Mesendoderm (in vitro differentiated cells): ENCODE data around the gene CXorf58.

ENCODE experiments used
- DNase-seq: peaks from one replicate; pipeline ENCODE4 v3.0.0; 2013
- H2AK5ac ChIP-seq: 2 replicates; pipeline ENCODE4 v1.6.1; 2013; ENCODE audit warnings: low read length, inconsistent platforms
- H2BK120ac ChIP-seq: 2 replicates; pipeline ENCODE4 v1.6.1; 2013; ENCODE audit warnings: low read depth, mild to moderate bottlenecking, low read length, moderate library complexity, mixed read lengths
- H2BK15ac ChIP-seq: replicated peaks from 2 replicates; pipeline ENCODE4 v1.6.1; 2013; ENCODE audit warnings: low read depth, mild to moderate bottlenecking, moderate library complexity
- H2BK5ac ChIP-seq: 2 replicates; pipeline ENCODE4 v1.6.1; 2013; ENCODE audit warnings: low read length, inconsistent platforms
- H3K18ac ChIP-seq: 2 replicates; pipeline ENCODE4 v1.6.1; 2013; ENCODE audit warnings: mild to moderate bottlenecking, low read length, mixed read lengths
- H3K23ac ChIP-seq: one replicate; pipeline ENCODE4 v1.6.1; 2013; ENCODE audit warnings: low read length
- H3K27ac ChIP-seq: 2 replicates; pipeline ENCODE4 v1.5.1; 2013; ENCODE audit warnings: low read depth, mild to moderate bottlenecking, inconsistent platforms, low read length, moderate library complexity
- H3K27me3 ChIP-seq: 2 replicates; pipeline ENCODE4 v1.6.1; 2013; ENCODE audit warnings: low read length, control low read depth, mild to moderate bottlenecking, inconsistent platforms; ENCODE audit not compliant: insufficient read depth, poor library complexity
- H3K36me3 ChIP-seq: 2 replicates; pipeline ENCODE4 v1.6.1; 2013; ENCODE audit warnings: low read length, inconsistent platforms; ENCODE audit not compliant: control insufficient read depth, insufficient read depth
- H3K4ac ChIP-seq: one replicate; pipeline ENCODE4 v1.6.1; 2013; ENCODE audit warnings: low read depth, mild to moderate bottlenecking, low read length, moderate library complexity
- H3K4me1 ChIP-seq: 2 replicates; pipeline ENCODE4 v1.6.1; 2013; ENCODE audit warnings: low read depth, low read length, inconsistent platforms; ENCODE audit not compliant: control insufficient read depth
- H3K4me2 ChIP-seq: 2 replicates; pipeline ENCODE4 v1.6.1; 2013; ENCODE audit warnings: low read length
- H3K4me3 ChIP-seq: 2 replicates; pipeline ENCODE4 v1.5.1; 2013; ENCODE audit warnings: mild to moderate bottlenecking, low read length
- H3K56ac ChIP-seq: one replicate; pipeline ENCODE4 v1.6.1; 2013; ENCODE audit warnings: low read length
- H3K79me1 ChIP-seq: 2 replicates; pipeline ENCODE4 v1.6.1; 2013; ENCODE audit warnings: low read length, inconsistent platforms
- H3K79me2 ChIP-seq: 2 replicates; pipeline ENCODE4 v1.6.1; 2013; ENCODE audit warnings: mild to moderate bottlenecking, low read length; ENCODE audit not compliant: control insufficient read depth, insufficient read depth
- H3K9ac ChIP-seq: 2 replicates; pipeline ENCODE4 v1.6.1; 2013; ENCODE audit warnings: low read length, inconsistent platforms
- H4K5ac ChIP-seq: one replicate; pipeline ENCODE4 v1.6.1; 2013; ENCODE audit warnings: low read length
- H4K8ac ChIP-seq: one replicate; pipeline ENCODE4 v1.6.1; 2013; ENCODE audit warnings: low read depth, mild to moderate bottlenecking, control low read depth, low read length, moderate library complexity
- WGBS: extraction: QIAGEN DNeasy Blood & Tissue Kit; methylation state at CpG from one replicate; pipeline ENCODE4 v1.1.7; 2013; ENCODE audit warnings: low lambda C conversion rate, missing lambda C conversion rate; ENCODE audit not compliant: insufficient coverage; ENCODE audit errors: extremely low coverage; 5-methylcytosine and 5-hydroxymethylcytosine counted together

Gene CXorf58

DNA sequence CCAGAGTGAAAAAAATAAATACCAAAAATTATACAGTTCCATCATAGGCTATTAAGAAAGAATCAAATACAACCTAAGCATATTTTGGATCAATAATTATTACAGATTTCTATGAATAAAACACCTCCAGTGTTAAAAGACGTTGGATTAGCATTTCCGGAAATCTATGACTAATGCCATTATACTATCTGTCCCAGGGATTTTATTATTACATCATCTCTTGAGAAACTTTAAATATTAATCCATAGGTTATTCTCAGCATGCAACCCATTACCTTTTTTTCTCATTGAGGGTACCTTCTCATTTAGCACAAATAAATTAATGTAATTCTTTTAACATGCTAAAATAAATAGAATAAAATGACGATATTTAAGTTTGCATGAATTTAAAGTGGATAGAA, 44.6 kb downstream of the CXorf58 start:
- Histone ChIP-seq H3K27me3 (no peaks in the 10 kb centered on the region), H3K27ac (no peak overlapping the region), H2BK120ac (no peak overlapping the region), H3K18ac (no peak overlapping the region), H3K4me1 (no peaks in the 10 kb centered on the region), H2BK5ac (no peak overlapping the region), H3K36me3 (no peaks in the 10 kb centered on the region), H3K9ac (no peak overlapping the region), H3K23ac (no peak overlapping the region), H4K5ac (no peak overlapping the region), H4K8ac (no peak overlapping the region), H3K4me2 (no peak overlapping the region), H3K79me1 (no peaks in the 10 kb centered on the region), H2BK15ac (no peak overlapping the region), H2AK5ac (no peak overlapping the region), H3K56ac (no peak overlapping the region), H3K4me3 (no peak overlapping the region), H3K4ac (no peak overlapping the region), H3K79me2 (no peaks in the 10 kb centered on the region)
- no peak for DNase-seq
- WGBS, result no CpG with 5 or more reads among the region's 3 CpGs

DNA sequence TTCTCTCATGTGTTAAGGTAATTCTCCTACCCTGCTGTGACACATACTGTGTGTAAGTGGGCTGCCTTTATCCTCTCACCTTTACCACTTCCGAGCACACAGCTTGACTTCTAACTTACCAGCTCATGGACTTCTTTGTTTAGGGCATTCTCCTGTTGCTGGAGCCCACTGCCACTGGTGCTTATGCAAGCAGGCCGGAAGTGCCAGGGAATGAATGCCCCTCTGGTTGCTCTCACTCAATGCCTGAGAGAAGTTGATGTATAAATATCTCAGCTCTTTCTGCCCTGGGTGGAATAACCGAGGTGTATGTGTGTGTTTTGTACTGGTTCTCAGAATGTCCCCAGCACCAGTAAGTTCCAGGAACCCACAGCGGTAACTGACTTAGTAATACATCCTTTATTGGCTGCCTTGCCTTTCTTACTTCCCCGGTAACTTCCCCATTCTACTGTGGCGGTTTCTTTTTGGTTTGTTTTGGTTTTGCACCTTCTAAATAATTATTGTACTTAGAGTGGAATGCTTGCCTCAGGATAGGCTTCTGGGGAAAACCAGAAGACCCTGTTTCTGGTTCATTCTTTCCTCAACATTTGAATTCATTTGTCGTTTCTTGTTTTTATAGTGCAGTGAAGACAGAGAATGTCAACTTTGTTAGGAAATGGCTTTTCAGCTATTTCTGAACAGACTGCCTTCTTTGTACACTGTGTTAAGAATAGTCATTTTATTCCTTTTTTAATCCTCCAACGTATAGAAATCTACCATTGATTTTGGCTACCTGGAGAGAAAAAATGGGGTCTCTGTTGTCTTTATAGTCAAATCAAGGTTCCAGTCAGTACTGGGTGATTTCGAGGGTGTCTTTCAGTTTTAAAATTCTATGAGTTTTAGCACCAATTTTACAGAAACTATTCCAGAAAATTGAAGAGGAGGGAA, 45.4 kb downstream of the CXorf58 start:
- no CpG with 5 or more reads among the region's 9 CpGs for WGBS
- no peak overlapping the region for H2BK15ac ChIP-seq
- no peak overlapping the region for H4K5ac ChIP-seq
- no peaks in the 10 kb centered on the region for H3K27me3 ChIP-seq
- H4K8ac ChIP-seq, result no peak overlapping the region
- no peak overlapping the region for H2BK120ac ChIP-seq
- H2BK5ac ChIP-seq, result no peak overlapping the region
- no peak overlapping the region for H2AK5ac ChIP-seq
- H3K56ac ChIP-seq, result peak overlapping the region; percentile 35
- H3K27ac ChIP-seq, result no peak overlapping the region
- no peaks in the 10 kb centered on the region for H3K36me3 ChIP-seq
- H3K4me2 ChIP-seq, result no peak overlapping the region
- no peak overlapping the region for H3K4ac ChIP-seq
- H3K9ac ChIP-seq, result no peak overlapping the region
- no peaks in the 10 kb centered on the region for H3K79me1 ChIP-seq
- H3K18ac ChIP-seq, result no peak overlapping the region
- no peak overlapping the region for H3K4me3 ChIP-seq
- no peak overlapping the region for H3K23ac ChIP-seq
- peak; percentile 76 for DNase-seq
- H3K4me1 ChIP-seq, result no peaks in the 10 kb centered on the region
- H3K79me2 ChIP-seq, result no peaks in the 10 kb centered on the region

DNA sequence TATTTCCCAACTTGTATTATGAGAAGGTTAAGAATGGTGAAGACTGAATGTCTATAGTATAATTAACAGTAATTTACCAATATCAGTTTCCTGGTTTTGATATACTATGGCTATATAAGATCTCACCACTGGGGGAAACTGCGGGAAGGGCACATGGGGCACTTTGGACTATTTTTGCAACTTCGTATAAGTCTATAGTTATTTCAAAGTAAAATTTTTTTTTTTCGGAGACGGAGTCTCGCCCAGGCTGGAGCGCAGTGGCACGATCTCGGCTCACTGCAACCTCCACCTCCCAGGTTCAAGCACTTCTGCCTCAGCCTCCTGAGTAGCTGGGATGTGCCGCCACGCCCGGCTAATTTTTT, 46.1 kb downstream of the CXorf58 start:
- H2BK5ac ChIP-seq, result no peak overlapping the region
- H3K23ac ChIP-seq, result no peak overlapping the region
- H3K27me3 ChIP-seq, result no peaks in the 10 kb centered on the region
- no peaks in the 10 kb centered on the region for H3K36me3 ChIP-seq
- no peaks in the 10 kb centered on the region for H3K4me1 ChIP-seq
- H4K8ac ChIP-seq, result no peak overlapping the region
- no peak overlapping the region for H2AK5ac ChIP-seq
- no peak overlapping the region for H3K4me3 ChIP-seq
- H3K79me2 ChIP-seq, result no peaks in the 10 kb centered on the region
- H2BK15ac ChIP-seq, result no peak overlapping the region
- H3K56ac ChIP-seq, result no peak overlapping the region
- no peak overlapping the region for H3K18ac ChIP-seq
- WGBS, result no CpG with 5 or more reads among the region's 11 CpGs
- no peaks in the 10 kb centered on the region for H3K79me1 ChIP-seq
- H3K4ac ChIP-seq, result no peak overlapping the region
- H3K4me2 ChIP-seq, result no peak overlapping the region
- H3K9ac ChIP-seq, result no peak overlapping the region
- no peak overlapping the region for H2BK120ac ChIP-seq
- H4K5ac ChIP-seq, result no peak overlapping the region
- no peak for DNase-seq
- no peak overlapping the region for H3K27ac ChIP-seq

DNA sequence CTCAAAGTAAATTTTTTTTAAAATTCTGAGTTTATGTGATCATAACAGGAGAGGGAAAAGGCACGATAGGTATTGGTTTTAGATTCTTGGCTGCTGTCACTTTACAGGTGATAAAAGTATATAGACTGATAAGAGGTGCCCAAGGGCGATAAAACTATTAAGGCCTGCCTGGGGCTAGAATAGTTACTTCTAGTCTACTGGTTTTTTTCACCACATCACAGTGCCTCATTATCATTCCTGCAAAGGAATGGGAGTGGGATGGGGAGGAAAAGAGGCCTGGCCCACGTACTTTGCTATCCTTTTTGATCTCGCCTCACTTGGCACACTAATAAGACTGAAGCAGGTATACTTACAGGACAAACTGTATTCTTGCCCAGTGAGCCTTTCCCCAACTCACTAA, 46.6 kb downstream of the CXorf58 start:
- no peak overlapping the region for H3K4ac ChIP-seq
- H3K4me3 ChIP-seq, result no peak overlapping the region
- H3K36me3 ChIP-seq, result no peaks in the 10 kb centered on the region
- H3K4me1 ChIP-seq, result no peaks in the 10 kb centered on the region
- H3K56ac ChIP-seq, result no peak overlapping the region
- H3K4me2 ChIP-seq, result no peak overlapping the region
- H3K27me3 ChIP-seq, result no peaks in the 10 kb centered on the region
- DNase-seq, result peak; percentile 48
- H3K18ac ChIP-seq, result no peak overlapping the region
- no peaks in the 10 kb centered on the region for H3K79me1 ChIP-seq
- WGBS, result no CpG with 5 or more reads among the region's 4 CpGs
- H2AK5ac ChIP-seq, result no peak overlapping the region
- H3K79me2 ChIP-seq, result no peaks in the 10 kb centered on the region
- no peak overlapping the region for H3K23ac ChIP-seq
- no peak overlapping the region for H4K5ac ChIP-seq
- H3K27ac ChIP-seq, result no peak overlapping the region
- no peak overlapping the region for H2BK15ac ChIP-seq
- H2BK5ac ChIP-seq, result no peak overlapping the region
- no peak overlapping the region for H4K8ac ChIP-seq
- H3K9ac ChIP-seq, result no peak overlapping the region
- H2BK120ac ChIP-seq, result no peak overlapping the region

DNA sequence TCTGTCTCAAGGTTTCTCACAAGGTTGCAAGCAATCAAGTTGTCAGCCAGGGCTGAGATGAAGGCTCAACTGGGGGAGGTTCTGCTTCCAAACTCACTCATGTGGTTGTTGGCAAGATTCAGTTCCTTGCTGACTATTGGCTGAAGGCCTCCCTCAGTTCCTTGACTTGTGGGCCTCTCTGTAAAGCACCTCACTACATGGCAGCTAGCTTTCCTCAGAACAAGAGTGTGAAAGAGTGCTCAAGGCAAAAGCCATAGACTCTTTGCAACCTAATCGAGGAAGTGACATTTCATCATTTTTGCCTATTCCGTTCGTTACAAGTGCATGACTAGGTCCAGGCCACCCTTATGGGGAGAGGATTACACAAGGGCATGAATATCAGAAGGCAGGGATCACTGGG, 52.0 kb downstream of the CXorf58 start:
- no peak overlapping the region for H3K27ac ChIP-seq
- no peak overlapping the region for H2AK5ac ChIP-seq
- H3K4me2 ChIP-seq, result no peak overlapping the region
- DNase-seq, result no peak
- H3K79me2 ChIP-seq, result no peaks in the 10 kb centered on the region
- no CpG with 5 or more reads among the region's 3 CpGs for WGBS
- H3K4me3 ChIP-seq, result no peak overlapping the region
- H3K4ac ChIP-seq, result no peak overlapping the region
- no peak overlapping the region for H4K5ac ChIP-seq
- no peak overlapping the region for H3K56ac ChIP-seq
- H2BK15ac ChIP-seq, result no peak overlapping the region
- no peak overlapping the region for H4K8ac ChIP-seq
- no peak overlapping the region for H3K23ac ChIP-seq
- H2BK5ac ChIP-seq, result no peak overlapping the region
- no peak overlapping the region for H2BK120ac ChIP-seq
- no peaks in the 10 kb centered on the region for H3K36me3 ChIP-seq
- no peaks in the 10 kb centered on the region for H3K4me1 ChIP-seq
- H3K18ac ChIP-seq, result no peak overlapping the region
- no peaks in the 10 kb centered on the region for H3K79me1 ChIP-seq
- H3K9ac ChIP-seq, result no peak overlapping the region
- H3K27me3 ChIP-seq, result no peaks in the 10 kb centered on the region

DNA sequence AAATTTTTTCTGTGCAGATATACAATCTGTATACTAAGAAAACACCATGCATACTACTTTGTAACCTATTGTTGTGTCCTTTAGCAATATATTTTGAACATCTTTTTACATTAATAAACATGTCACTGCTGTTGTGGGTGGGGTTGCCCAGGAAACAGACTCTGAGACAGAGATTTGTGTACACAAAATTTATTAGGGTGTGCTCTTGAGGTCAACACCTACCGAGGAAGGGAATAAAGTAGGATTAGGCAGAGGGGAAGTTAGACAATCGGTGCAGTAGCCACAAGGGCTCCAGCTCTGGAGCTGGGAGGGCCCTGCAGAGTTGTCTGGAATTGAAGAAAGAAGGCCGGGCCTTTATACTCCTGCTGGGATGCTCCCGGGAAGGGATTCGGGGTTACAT, 56.4 kb downstream of the CXorf58 start:
- WGBS, result no CpG with 5 or more reads among the region's 5 CpGs

More for the DNA sequence above, 56.4 kb downstream of the CXorf58 start:
- no peak overlapping the region for H3K4me2 ChIP-seq
- H3K4me3 ChIP-seq, result no peak overlapping the region
- no peak overlapping the region for H2AK5ac ChIP-seq
- no peak overlapping the region for H2BK15ac ChIP-seq
- no peak overlapping the region for H3K23ac ChIP-seq
- no peak overlapping the region for H3K18ac ChIP-seq
- no peaks in the 10 kb centered on the region for H3K4me1 ChIP-seq
- no peaks in the 10 kb centered on the region for H3K79me2 ChIP-seq
- H3K27ac ChIP-seq, result no peak overlapping the region
- H3K79me1 ChIP-seq, result no peaks in the 10 kb centered on the region
- no peaks in the 10 kb centered on the region for H3K27me3 ChIP-seq
- no peak for DNase-seq
- no peak overlapping the region for H3K9ac ChIP-seq
- no peak overlapping the region for H3K56ac ChIP-seq
- H3K4ac ChIP-seq, result no peak overlapping the region
- no peaks in the 10 kb centered on the region for H3K36me3 ChIP-seq
- H2BK120ac ChIP-seq, result no peak overlapping the region
- H4K8ac ChIP-seq, result no peak overlapping the region
- no peak overlapping the region for H4K5ac ChIP-seq
- no peak overlapping the region for H2BK5ac ChIP-seq
